Right lobe of liver (tissue), 6 donors: ENCODE data around the gene ZNF503. TPM values are rescaled to one million over a fixed set of nuclear protein-coding genes. Genes with fewer than 3 reads are reported as not detected.
A peak's percentile ranks its signal among the peaks of the same experiment; 100 is the strongest.

Experiments used
- ATAC-seq, 4 donors: fragments of 200-7000 bp; cut with Tn5 transposase; one replicate each; pipeline ENCODE4 v1.9.1; 2020; ENCODE audit warnings: mild to moderate bottlenecking in 4 of 4, moderate library complexity in 4 of 4
- DNase-seq, 3 donors: peaks; one replicate each; pipeline ENCODE4 v3.0.0-alpha.2; 2020
- H3K27ac ChIP-seq, 3 donors: fragments of 200-600 bp; one replicate each; pipeline ENCODE4 v1.8.0; 2022
- H3K27me3 ChIP-seq, 2 donors: fragments of 200-600 bp; one replicate each; pipeline ENCODE4 v1.8.0; 2022
- H3K36me3 ChIP-seq, 4 donors: fragments of 200-600 bp; sonication (generic) in 1 of 4; one replicate each; pipeline versions ENCODE4 v1.5.1 to v1.8.0; 2017 to 2022; ENCODE audit warnings: control low read depth in 1 of 4
- H3K4me1 ChIP-seq, 4 donors: fragments of 200-600 bp; sonication (generic) in 1 of 4; one replicate each; pipeline versions ENCODE4 v1.5.1 to v1.8.0; 2017 to 2022; ENCODE audit warnings: control low read depth in 1 of 4
- H3K4me3 ChIP-seq, 3 donors: fragments of 200-600 bp; one replicate each; pipeline ENCODE4 v1.8.0; 2022
- H3K9me3 ChIP-seq, 4 donors: fragments of 200-600 bp; sonication (generic) in 1 of 4; one replicate each; pipeline versions ENCODE4 v1.5.1 to v1.8.0; 2017 to 2022; ENCODE audit warnings: control low read depth in 1 of 4
- CTCF ChIP-seq, 4 donors: fragments of 200-600 bp in 3 of 4; fragments of 450-650 bp in 1 of 4; IDR thresholded peaks; one replicate each; pipeline versions ENCODE4 v1.5.1 to v1.8.0; 2016 to 2022; ENCODE audit warnings: antibody characterized with exemption in 4 of 4, mild to moderate bottlenecking in 2 of 4
- POLR2A ChIP-seq: fragments of 450-650 bp; IDR thresholded peaks from one replicate; pipeline ENCODE4 v1.6.1; 2017; ENCODE audit warnings: antibody characterized with exemption, mild to moderate bottlenecking
- WGBS: methylation state at CpG from one replicate; pipeline ENCODE4 v1.1.6; 2018; ENCODE audit warnings: low coverage, low lambda C conversion rate; ENCODE audit not compliant: insufficient coverage; ENCODE audit errors: missing lambda C conversion rate; 5-methylcytosine and 5-hydroxymethylcytosine counted together
- intact Hi-C, 2 donors: fragments of 100-400 bp; cut with DNase I; formaldehyde crosslinking; loops; one replicate each; pipeline versions ENCODE4 v1.11.2 to v1.14.1; 2022
- total RNA-seq, 6 experiments: library from RNA; depleted of rRNA in 2 of 6; stranded (reverse); fragments of >200 nt in 2 of 6; fragmentation: NEBNext Ultra II Directional in 3 of 6; extraction: Animal tissue kit (Norgen Biotek cat#: 25700) in 3 of 6; gene quantifications; one replicate each; pipeline versions ENCODE4 v1.1.0 to v1.2.4, GENCODE V29; 2016 to 2023
- donor health status: DM: no; HTN: yes; CAD: no.
- donor health status: DM: no; HTN: no; CAD: no.
- donor health status: DM: no; HTN: no; CAD: no.
- donor health status: DM: no; HTN: yes; CAD: no.
- donor health status: DM: no; HTN: yes; CAD: no.

Gene ZNF503
- total RNA-seq, 6 experiments from 2014 or later = 2.9 to 7.1 (median 5.4) TPM

GRCh38 chr10:75407224-75407712 lies 5.7 kb upstream of the ZNF503 start:
- Histone ChIP-seq H3K27me3 (no peaks in the 10 kb centered on the region), H3K9me3 (no peaks in the 10 kb centered on the region), H3K27ac (peak overlapping the region in 1 of 3 donors; percentile 10), H3K4me1 (no peaks in the 10 kb centered on the region), H3K36me3 (no peaks in the 10 kb centered on the region), H3K4me3 (peak overlapping the region in 1 of 3 donors; percentile 93)
- ATAC-seq (no peak), DNase-seq (no peak)
- intact Hi-C loops = loop anchor here (10.0 kb wide), 2 partner anchors 188 to 498 kb away; no protein-coding TSS in a partner anchor
- TF ChIP-seq CTCF (IDR thresholded peaks at IDR 0.05) = no peak
- no peak for TF ChIP-seq POLR2A
- WGBS = 71% methylated on average over 17 of the region's 37 CpGs

GRCh38 chr10:75406462-75407223 lies 5.1 kb upstream of the ZNF503 start:
- Histone ChIP-seq H3K9me3 (no peaks in the 10 kb centered on the region), H3K27me3 (no peaks in the 10 kb centered on the region), H3K4me3 (no peak overlapping the region), H3K36me3 (no peaks in the 10 kb centered on the region), H3K4me1 (no peaks in the 10 kb centered on the region), H3K27ac (no peak overlapping the region)
- no peak for TF ChIP-seq POLR2A
- no peak for TF ChIP-seq CTCF (IDR thresholded peaks at IDR 0.05)
- no peak for DNase-seq
- intact Hi-C loops = loop anchor here (10.0 kb wide), 2 partner anchors 188 to 498 kb away; no protein-coding TSS in a partner anchor
- ATAC-seq = no peak
- WGBS = 94% methylated on average over 11 of the region's 29 CpGs

- intact Hi-C loops = loop anchor here (10.0 kb wide), 2 partner anchors 189 to 499 kb away; no protein-coding TSS in a partner anchor
- H3K27ac ChIP-seq = no peak overlapping the region
- DNase-seq (no peak), ATAC-seq (no peak)
- H3K4me3 ChIP-seq = no peak overlapping the region
- no peaks in the 10 kb centered on the region for H3K36me3 ChIP-seq
- H3K27me3 ChIP-seq = no peaks in the 10 kb centered on the region
- 84% methylated on average over 34 of the region's 39 CpGs for WGBS
- no peaks in the 10 kb centered on the region for H3K9me3 ChIP-seq
- TF ChIP-seq POLR2A (no peak), CTCF (IDR thresholded peaks at IDR 0.05) (no peak)
- no peaks in the 10 kb centered on the region for H3K4me1 ChIP-seq
These were observed 4.3 kb upstream of the ZNF503 start for GRCh38 chr10:75405598-75406461.

GRCh38 chr10:75404815-75405597 lies 3.4 kb upstream of the ZNF503 start:
- Histone ChIP-seq H3K4me1 (no peaks in the 10 kb centered on the region), H3K9me3 (no peaks in the 10 kb centered on the region), H3K4me3 (peak overlapping the region; percentile 86 to 95 (median 92)), H3K27ac (peak overlapping the region in 1 of 3 donors; percentile 92), H3K27me3 (no peaks in the 10 kb centered on the region), H3K36me3 (no peaks in the 10 kb centered on the region)
- no peak for ATAC-seq
- intact Hi-C loops = loop anchor here (5.0 to 10.0 kb wide), 4 partner anchors 190 to 1142 kb away; no protein-coding TSS in a partner anchor
- TF ChIP-seq POLR2A = no peak
- no peak for TF ChIP-seq CTCF (IDR thresholded peaks at IDR 0.05)
- no peak for DNase-seq
- WGBS = 37% methylated on average over 21 of the region's 56 CpGs
